HG03103 (cell line): ENCODE measurements around the gene POU2AF2.
"Not testable (repeated sequence)": the region's sequence is repeated elsewhere in the genome, so short reads cannot be mapped to it uniquely, and the experiment has no call there.

Experiments used
- ATAC-seq: cut with Tn5 transposase; IDR thresholded peaks from one replicate; pipeline ENCODE4 v1.9.1; 2021; ENCODE audit warnings: low read depth; ENCODE audit not compliant: unreplicated experiment

The POU2AF2 gene

GRCh38 chr11:111301004-111301841 lies 55.7 kb downstream of the POU2AF2 start:
- no peak for ATAC-seq

- ATAC-seq: no peak
Observed at GRCh38 chr11:111301842-111302118, 56.3 kb downstream of the POU2AF2 start.

GRCh38 chr11:111302298-111302697 lies 56.8 kb downstream of the POU2AF2 start:
- no peak for ATAC-seq

- no peak for ATAC-seq
Observed at GRCh38 chr11:111303461-111303860, 57.9 kb downstream of the POU2AF2 start.

GRCh38 chr11:111305162-111305802 lies 59.8 kb downstream of the POU2AF2 start:
- ATAC-seq: no peak

GRCh38 chr11:111305876-111306275 lies 60.4 kb downstream of the POU2AF2 start:
- no peak for ATAC-seq

GRCh38 chr11:111306321-111306720 lies 60.8 kb downstream of the POU2AF2 start:
- ATAC-seq: no peak

- no peak for ATAC-seq
Observed at GRCh38 chr11:111307472-111308108, 62.1 kb downstream of the POU2AF2 start.

GRCh38 chr11:111308140-111308539 lies 62.6 kb downstream of the POU2AF2 start:
- no peak for ATAC-seq

GRCh38 chr11:111309215-111309915 lies 63.8 kb downstream of the POU2AF2 start:
- no peak for ATAC-seq

- no peak for ATAC-seq
Observed at GRCh38 chr11:111310088-111310487, 64.6 kb downstream of the POU2AF2 start.

GRCh38 chr11:111310723-111311122 lies 65.2 kb downstream of the POU2AF2 start:
- no peak for ATAC-seq

- no peak for ATAC-seq
Observed at GRCh38 chr11:111312076-111312475, 66.6 kb downstream of the POU2AF2 start.

- ATAC-seq: no peak
Observed at GRCh38 chr11:111319296-111319695, 73.8 kb downstream of the POU2AF2 start.

GRCh38 chr11:111320199-111320598 lies 74.7 kb downstream of the POU2AF2 start:
- not testable (repeated sequence) for ATAC-seq

GRCh38 chr11:111320728-111321568 lies 75.4 kb downstream of the POU2AF2 start:
- no peak for ATAC-seq

- ATAC-seq: no peak
Observed at GRCh38 chr11:111322534-111322933, 77.0 kb downstream of the POU2AF2 start.

- no peak for ATAC-seq
Observed at GRCh38 chr11:111324277-111324720, 78.8 kb downstream of the POU2AF2 start.

GRCh38 chr11:111325259-111325658 lies 79.7 kb downstream of the POU2AF2 start:
- no peak for ATAC-seq

GRCh38 chr11:111326824-111327223 lies 81.3 kb downstream of the POU2AF2 start:
- no peak for ATAC-seq
